Measurements from ENCODE around the gene TMEM134.
A peak's percentile ranks its signal among the peaks of the same experiment; 100 is the strongest.

TMEM134 gene

GRCh38 chr11:67456068-67456705 lies 12.9 kb downstream of the TMEM134 start:
- no peak for DNase-seq

DNA sequence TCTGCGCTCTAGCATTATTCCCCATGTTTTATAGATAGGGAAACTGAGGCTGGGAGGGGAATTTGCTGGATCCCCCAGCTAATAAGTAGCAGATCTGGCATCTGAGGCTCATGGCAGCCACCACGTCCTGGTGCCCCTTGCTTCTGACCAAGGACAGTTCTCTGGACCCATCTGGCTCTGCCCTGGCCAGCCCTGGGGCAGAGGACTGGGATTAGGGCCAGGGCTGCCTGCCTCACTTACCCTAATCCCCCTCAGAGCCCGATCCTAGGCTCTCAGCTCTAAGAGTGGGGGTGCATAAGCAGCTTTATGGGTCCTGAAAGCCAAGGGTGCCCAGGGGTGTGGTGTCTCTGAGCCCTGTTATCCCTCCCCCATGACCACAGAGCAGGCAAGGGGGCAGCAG lies 14.0 kb downstream of the TMEM134 start, which contains the start of gene CABP4:
Gene CABP4, plus strand, starts transcription at position 301 of the 400 bp plus-strand sequence. Its CDS starts 70 bp downstream, at position 371.
- no peak for DNase-seq

DNA sequence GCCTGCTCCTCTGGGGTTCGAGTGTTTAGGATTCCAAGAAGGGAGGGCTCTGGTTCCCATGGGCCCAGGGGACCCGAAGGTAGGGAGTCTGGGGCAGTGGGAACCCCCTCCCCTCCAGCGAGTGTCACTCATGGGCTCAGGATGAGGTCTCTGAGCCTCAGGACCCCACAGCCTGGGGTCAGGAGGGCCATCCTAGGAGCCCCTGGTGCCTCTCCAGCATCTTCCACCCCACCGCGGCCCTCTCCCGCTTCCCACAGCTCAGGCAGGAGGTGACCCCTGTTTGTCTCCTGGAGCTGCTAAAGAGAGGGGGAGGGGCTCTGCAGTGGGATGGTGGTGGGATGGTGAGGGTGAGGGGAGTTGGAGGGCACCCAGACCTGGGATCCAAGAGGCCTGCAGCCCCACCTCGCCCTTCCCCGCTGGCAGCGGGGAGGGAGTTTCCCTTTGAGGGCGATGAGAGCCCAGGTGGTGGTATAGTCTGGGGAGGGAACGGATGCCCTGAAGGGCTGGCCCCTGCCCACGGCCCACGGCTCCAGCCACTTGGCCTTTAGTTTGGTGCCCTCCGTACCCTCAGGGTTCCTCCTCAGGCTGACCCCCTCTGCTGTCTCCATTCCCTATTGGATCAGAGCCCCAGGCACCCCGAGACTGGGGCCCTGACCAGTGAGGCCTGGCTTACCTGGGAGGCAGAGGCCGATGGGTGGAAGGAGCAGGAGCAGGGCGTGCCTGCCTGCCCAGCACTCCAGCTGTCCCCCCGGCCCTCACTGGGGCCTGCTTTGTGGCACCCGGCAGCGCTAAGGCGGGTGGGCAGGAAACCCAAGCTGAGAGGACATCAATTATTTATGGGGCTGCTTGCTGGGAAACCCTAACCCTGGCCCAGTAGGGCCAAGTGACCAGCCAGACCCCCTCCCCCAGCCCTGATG lies 15.0 kb downstream of the TMEM134 start:
- DNase-seq = no peak

DNA sequence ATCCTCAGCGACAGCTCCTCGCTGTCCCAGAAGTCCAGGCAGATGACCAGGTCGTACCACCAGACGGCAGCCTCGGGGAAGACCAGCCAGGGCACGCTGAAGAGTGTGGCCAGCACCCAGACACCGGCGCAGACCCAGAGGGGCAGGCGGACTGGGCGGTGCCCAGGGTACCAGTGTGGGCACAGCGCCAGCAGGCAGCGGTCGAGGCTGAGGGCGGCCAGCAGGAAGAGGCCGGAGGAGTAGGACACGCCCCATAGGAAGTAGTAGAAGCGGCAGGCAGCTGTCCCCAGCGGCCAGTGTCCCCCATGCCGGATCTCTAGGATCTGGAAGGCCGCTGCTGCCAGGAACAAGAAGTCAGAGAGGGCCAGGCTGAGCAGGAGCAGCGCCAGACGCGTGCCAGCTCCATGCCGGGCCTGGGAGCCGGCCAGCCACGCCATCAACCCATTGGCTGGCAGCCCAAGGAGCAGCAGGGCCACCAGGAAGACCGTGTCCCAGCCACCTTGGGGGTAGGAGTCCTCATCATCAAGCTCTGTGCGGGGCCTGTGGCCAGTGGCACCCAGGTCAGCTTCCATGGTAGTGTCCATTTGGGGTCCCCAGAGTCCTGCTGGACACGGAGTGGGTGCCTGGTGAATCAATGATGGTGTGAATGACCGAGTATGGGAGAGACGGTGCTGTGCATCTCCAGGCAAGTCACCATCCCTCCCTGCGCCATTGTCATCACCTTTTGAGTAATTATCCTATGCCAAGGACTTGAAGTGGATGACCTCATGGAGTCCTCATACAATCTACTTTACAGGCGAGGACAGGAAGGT lies 16.7 kb downstream of the TMEM134 start, which contains the start of gene GPR152:
Gene GPR152, minus strand, starts transcription at position 589 of the 812 bp plus-strand sequence. Its CDS starts 5 bp downstream, at position 584.
- DNase-seq = no peak

GRCh38 chr11:67451658-67451976 lies 17.4 kb downstream of the TMEM134 start:
- no peak for DNase-seq

GRCh38 chr11:67450796-67451657 lies 18.0 kb downstream of the TMEM134 start:
- DNase-seq = no peak

DNA sequence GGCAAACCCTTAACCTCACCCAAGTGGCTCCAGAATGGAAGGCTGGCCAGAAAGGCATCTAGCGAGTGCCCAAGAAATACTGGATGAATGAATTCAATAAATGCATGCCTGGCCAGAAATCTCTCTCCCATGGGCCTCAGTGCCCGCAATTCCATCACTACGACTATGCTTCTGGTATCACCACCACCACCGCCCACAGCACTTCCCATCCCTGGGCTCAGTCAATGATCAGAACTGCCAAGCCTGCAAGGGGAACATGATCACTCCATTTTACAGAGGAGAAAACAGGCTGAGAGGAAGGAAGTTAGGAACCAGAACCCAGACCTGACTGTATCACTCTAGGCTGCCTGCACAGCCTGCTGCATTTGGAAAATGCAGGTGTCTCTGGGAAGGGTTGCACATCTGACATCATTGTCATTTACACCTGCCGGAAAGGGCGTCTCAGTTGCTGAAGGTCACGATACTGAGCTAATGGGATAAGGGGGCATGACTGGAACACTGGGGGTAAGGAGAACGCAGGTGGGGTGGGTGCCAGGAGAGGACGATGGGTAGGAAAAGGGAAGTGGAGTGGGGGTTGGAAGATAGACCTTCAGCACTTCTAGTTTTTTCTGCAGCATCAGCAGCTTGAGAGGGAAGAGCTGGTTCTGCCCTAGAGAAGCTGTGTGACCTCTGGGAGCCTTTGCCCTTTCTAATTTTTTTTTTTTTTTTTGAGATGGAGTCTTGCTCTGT lies 19.8 kb downstream of the TMEM134 start:
- peak; percentile 53 for DNase-seq

- DNase-seq = no peak
Observed at GRCh38 chr11:67448220-67448609, 20.8 kb downstream of the TMEM134 start.

DNA sequence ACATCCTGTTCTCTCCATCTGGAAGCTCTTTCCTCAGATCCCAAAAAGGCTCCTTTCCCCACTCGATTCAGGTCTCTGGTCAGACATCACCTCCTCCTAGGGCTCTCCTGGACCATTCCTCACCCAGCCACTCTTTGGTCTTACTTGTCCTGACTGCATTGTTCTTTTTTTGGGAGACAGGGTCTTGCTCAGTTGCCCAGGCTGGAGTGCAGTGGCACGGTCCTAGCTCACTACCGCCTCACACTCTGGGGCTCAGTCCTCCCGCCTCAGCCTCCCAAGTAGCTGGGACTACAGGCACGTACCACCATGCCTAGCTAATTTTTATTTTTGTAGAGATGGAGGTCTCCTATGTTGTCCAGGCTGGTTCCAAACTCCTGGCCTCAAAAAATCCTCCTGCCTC lies 23.5 kb downstream of the TMEM134 start:
- DNase-seq = no peak

DNA sequence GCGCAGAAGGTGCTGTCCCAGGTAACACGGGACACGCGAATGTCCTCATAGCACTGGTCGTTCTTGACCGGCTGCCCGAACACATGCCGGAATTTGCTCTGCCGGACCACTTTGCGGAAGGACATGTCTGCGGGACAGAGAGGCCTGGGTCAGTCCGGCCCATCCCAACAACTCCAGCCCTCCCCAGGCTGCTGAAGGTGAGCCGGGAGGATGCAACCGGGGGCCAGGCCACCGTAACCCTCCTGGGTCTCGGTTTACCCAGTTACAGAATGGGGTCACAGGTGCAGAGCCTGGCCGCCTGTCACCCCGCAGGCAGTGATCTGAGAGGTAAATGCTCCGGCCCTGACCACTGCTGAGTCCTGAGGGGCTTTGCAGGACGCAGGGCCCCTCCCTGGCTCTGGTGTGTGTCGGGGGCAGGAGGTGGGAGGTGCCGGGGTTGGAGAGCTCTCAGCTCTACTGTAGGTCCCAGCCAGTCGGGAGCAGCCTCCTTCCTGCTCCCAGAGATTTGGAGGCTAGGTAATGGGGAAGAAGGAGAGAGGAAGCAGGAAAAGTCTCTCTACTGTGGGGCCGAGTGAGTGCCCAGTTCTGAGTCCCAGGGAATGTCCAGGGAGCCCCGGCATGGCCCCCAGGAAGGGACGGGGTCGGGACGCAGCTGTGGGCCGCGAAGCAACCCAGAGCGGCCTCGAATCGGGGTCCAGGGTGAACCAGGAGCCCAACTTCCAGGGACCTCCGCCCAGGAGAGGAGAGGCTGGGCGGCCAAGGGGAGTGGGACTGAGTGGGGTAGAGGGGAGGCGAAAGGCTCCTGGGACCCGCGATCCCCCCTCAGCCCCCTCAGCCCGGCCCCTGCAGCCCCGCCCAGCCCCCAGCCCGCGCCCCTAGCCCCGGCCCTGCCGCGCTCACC lies 26.3 kb downstream of the TMEM134 start:
- no peak for DNase-seq

DNA sequence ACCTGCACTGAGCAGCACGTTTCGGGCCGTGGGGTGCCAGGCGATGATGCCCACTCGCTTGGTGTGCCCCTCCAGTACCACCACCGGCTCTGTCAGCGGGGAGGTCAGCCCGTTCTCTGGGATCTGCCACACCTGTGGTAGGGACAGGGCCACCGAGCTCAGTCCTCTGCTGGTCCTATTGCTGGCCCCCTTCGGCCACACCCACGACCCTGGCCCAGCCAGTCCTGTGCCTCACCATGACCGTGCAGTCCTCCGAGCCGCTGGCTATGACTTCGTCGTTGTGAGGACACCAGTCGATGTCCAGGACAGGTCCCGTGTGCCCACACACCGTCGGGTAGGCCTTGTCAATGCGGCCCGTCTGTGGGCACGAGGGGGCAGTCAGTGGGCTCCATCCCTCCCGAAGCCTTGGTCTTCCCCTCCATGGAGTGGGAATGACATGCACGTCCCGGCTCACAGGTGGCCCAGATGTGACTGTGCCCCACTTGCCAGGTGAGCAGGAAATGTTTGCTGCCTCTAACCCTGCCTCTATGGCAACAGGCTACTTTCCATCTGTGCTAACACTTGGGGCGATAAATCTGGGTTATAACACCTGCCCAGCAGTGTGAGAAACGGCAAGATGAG lies 27.2 kb downstream of the TMEM134 start:
- DNase-seq = no peak

DNA sequence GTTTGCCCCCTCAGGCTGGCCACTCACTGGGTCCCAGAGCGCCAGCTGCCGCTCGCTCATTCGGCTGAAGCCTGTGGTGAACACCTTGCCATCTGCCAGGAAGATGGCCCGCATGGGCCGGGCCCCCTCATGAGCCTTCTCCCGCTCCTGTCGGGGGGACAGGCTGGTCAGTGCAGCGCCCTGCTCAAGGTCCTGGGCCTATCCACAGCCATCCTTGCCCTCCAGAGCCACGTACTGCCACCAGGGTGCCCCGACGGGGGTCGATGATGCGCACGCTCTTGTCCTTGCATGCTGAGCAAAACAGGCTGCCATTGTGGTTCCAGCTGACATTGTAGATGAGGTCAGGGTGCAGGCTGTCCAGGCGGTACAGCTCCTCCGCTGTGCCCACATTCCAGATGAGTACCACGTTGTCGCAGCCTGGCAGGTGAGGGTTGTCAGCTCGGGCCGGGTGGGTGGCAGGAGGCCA lies 27.9 kb downstream of the TMEM134 start:
- no peak for DNase-seq

- DNase-seq = no peak
Observed at GRCh38 chr11:67440229-67441097, 28.6 kb downstream of the TMEM134 start.

DNA sequence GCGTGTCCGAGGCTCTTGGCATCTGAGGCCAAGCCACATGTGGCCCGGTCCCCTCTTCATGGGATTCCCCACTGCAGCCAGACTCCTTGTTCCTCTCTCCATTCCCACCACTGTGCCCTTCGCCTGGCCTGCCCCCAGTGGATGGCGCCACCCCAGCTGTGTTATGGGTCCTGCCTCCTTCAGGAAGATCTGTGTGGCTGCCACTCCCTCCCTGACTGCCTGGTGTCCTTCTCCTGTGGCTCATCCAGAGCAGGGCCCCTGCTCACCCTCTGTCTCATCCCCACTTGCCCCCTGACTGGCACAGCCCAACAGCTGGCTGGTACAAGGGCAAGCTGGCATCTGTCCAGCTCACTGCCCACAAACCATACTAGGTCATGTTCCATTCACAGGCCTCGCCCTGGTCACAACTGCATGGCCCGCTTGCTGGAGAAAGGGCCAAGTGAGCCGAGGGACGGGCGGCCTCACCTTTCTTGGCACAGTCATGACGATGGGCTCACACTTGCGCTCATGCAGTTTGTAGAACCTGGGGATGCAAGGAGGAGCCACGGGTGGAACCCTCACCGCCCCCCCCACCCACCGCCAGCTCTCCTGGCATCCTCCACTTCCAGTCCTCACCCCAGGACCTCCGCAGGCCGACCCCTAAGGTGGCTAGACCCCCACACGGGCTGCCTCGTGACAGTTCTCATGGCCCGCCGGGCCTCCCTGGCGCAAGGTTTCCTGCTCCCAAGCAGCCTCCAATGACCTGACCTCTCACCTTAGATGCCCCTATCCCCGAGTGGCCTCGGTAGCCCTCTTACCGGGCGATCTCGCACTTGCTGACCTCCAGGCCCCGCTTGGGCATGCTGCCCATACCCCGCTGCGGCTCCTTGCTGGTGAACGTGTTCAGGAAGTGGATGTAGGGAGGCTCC lies 29.5 kb downstream of the TMEM134 start:
- DNase-seq = no peak

DNA sequence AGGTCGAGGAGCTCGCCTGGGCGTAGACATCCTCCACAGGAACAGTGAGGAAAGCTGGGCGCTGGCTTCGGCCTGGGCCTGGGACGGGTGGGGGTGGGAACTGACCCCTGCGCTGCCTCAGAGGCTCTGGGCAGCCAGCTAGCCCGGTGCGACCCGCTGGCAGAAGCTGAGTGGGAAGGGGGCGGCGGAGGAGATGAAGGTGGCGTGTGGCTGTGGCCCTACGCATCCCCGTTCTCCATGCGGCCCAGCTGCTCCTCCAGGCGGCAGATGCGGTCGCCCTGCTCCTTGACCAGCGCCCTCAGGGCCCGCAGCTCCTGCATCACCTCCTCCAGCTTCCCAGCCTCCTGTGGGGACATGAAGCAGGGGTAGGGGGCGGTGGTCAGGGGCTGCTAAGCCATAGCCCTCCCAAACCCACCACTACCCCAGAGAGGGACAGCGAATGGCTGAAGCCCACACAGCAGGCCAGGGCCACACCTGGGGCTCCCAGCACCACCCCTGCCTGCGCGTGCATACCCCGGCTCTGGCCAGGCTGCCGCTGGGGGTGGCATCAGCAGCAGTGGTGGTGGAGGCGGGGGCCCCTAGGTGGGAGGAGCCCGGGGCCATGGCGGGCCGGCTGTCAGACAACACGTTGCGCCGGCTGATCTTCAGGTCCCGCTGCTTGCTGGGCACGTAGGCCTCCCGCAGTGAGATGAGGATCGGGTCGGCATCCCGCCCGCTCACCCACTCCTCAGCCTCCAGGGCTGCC lies 30.7 kb downstream of the TMEM134 start:
- DNase-seq = no peak

GRCh38 chr11:67437809-67438157 lies 31.3 kb downstream of the TMEM134 start:
- DNase-seq = no peak
